HG02840 (cell line): Measurements from ENCODE around the gene TULP4.
"Not testable (repeated sequence)": the region's sequence is repeated elsewhere in the genome, so short reads cannot be mapped to it uniquely, and the experiment has no call there.

Experiments
- ATAC-seq: cut with Tn5 transposase; IDR thresholded peaks from one replicate; pipeline ENCODE4 v1.9.1; 2021; ENCODE audit warnings: mild to moderate bottlenecking, moderate library complexity, moderate number of reproducible peaks; ENCODE audit not compliant: unreplicated experiment, low FRiP score

The TULP4 gene

GRCh38 chr6:158516098-158516497, 203.8 kb downstream of the TULP4 start:
- ATAC-seq: no peak

GRCh38 chr6:158517038-158517437, 204.8 kb downstream of the TULP4 start:
- ATAC-seq: no peak

GRCh38 chr6:158517581-158517980, 205.3 kb downstream of the TULP4 start:
- peak; percentile 51 for ATAC-seq

GRCh38 chr6:158518191-158519127, 206.2 kb downstream of the TULP4 start:
- ATAC-seq: peak; percentile 73

- no peak for ATAC-seq
Measured at GRCh38 chr6:158519300-158519699, 207.0 kb downstream of the TULP4 start.

- ATAC-seq: no peak
Measured at GRCh38 chr6:158519761-158520160, 207.5 kb downstream of the TULP4 start.

GRCh38 chr6:158520975-158521374, 208.7 kb downstream of the TULP4 start:
- ATAC-seq: not testable (repeated sequence)

GRCh38 chr6:158521759-158522158, 209.5 kb downstream of the TULP4 start:
- no peak for ATAC-seq

- ATAC-seq: no peak
Measured at GRCh38 chr6:158522616-158523015, 210.4 kb downstream of the TULP4 start.

GRCh38 chr6:158524311-158524710, 212.0 kb downstream of the TULP4 start:
- no peak for ATAC-seq

GRCh38 chr6:158527858-158528257, 215.6 kb downstream of the TULP4 start:
- ATAC-seq: not testable (repeated sequence)

- ATAC-seq: no peak
Measured at GRCh38 chr6:158528826-158529225, 216.6 kb downstream of the TULP4 start.

GRCh38 chr6:158529629-158530028, 217.4 kb downstream of the TULP4 start:
- ATAC-seq: no peak

GRCh38 chr6:158531566-158531965, 219.3 kb downstream of the TULP4 start:
- ATAC-seq: no peak

- no peak for ATAC-seq
Measured at GRCh38 chr6:158531970-158532369, 219.7 kb downstream of the TULP4 start.

- ATAC-seq: no peak
Measured at GRCh38 chr6:158536084-158536890, 224.0 kb downstream of the TULP4 start.

GRCh38 chr6:158536891-158537798, 224.9 kb downstream of the TULP4 start:
- no peak for ATAC-seq

- no peak for ATAC-seq
Measured at GRCh38 chr6:158538741-158539140, 226.5 kb downstream of the TULP4 start.

- no peak for ATAC-seq
Measured at GRCh38 chr6:158539413-158539812, 227.1 kb downstream of the TULP4 start.

GRCh38 chr6:158539881-158540280, 227.6 kb downstream of the TULP4 start:
- ATAC-seq: no peak
